Body of pancreas (tissue), 4 donors: ENCODE measurements around the gene ZNF525.

Source experiments
- POLR2A ChIP-seq, 3 donors: fragments of 450-650 bp; IDR thresholded peaks; one replicate each; pipeline ENCODE4 v1.6.1; 2016; ENCODE audit warnings: antibody characterized with exemption in 3 of 3, mild to moderate bottlenecking in 2 of 3
- TF ChIP-seq, protein P1 (sequence below), 7 experiments: fragments of 450-650 bp in 4 of 7; fragments of 200-600 bp in 3 of 7; sonication (generic) in 3 of 7; IDR thresholded peaks; one replicate each; pipeline ENCODE4 v1.5.1; 2016 to 2019; ENCODE audit warnings: antibody characterized with exemption in 7 of 7

DNA sequence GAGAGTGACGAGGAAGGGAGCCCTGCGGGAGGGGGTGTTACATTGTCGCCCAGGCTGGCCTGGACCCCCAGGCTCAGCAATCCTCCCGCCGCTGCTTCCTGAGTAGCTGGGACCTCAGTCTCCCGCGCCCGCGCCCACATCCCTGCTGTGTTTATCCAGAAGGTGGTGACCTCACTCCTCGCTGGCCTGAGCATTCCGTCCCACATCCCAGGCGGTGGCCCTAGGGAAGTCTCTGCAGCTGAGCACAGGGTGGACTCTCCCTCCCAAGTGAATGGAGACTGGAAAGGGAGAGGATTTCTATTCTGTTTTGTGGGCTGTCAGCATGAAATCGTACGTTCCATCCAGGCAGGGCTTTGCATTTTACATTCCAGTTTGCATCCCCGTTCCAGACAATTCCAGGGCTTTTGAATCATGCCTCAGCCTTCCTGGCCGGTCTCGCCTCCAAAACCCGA lies 29.0 kb downstream of the ZNF525 start:
- TF ChIP-seq POLR2A (IDR thresholded peaks at IDR 0.05): no peak
- TF ChIP-seq, protein P1, sequence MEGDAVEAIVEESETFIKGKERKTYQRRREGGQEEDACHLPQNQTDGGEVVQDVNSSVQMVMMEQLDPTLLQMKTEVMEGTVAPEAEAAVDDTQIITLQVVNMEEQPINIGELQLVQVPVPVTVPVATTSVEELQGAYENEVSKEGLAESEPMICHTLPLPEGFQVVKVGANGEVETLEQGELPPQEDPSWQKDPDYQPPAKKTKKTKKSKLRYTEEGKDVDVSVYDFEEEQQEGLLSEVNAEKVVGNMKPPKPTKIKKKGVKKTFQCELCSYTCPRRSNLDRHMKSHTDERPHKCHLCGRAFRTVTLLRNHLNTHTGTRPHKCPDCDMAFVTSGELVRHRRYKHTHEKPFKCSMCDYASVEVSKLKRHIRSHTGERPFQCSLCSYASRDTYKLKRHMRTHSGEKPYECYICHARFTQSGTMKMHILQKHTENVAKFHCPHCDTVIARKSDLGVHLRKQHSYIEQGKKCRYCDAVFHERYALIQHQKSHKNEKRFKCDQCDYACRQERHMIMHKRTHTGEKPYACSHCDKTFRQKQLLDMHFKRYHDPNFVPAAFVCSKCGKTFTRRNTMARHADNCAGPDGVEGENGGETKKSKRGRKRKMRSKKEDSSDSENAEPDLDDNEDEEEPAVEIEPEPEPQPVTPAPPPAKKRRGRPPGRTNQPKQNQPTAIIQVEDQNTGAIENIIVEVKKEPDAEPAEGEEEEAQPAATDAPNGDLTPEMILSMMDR (IDR thresholded peaks at IDR 0.05): no peak
